Liver (tissue), 9 donors: ENCODE results near the gene GALK1. TPM values are rescaled to one million over a fixed set of nuclear protein-coding genes. Genes with fewer than 3 reads are reported as not detected.
A peak's percentile ranks its signal among the peaks of the same experiment; 100 is the strongest.

Experiments used
- DNase-seq: peaks from one replicate; pipeline ENCODE4 v3.0.0-alpha.2; 2017; ENCODE audit warnings: low spot score
- H3K27ac ChIP-seq, 2 donors: one replicate each; pipeline ENCODE4 v1.7.0; 2013; ENCODE audit warnings: inconsistent platforms in 2 of 2, low read length in 2 of 2, control low read depth in 1 of 2, low read depth in 1 of 2, mild to moderate bottlenecking in 1 of 2
- H3K27me3 ChIP-seq, 4 donors: one replicate each; pipeline versions ENCODE4 v1.6.1 to v1.7.0; 2013; ENCODE audit warnings: low read length in 3 of 4, inconsistent platforms in 1 of 4, mild to moderate bottlenecking in 1 of 4, moderate library complexity in 1 of 4; ENCODE audit not compliant: control insufficient read depth in 4 of 4, insufficient read depth in 4 of 4
- H3K36me3 ChIP-seq, 4 donors: one replicate each; pipeline versions ENCODE4 v1.6.1 to v1.7.0; 2013; ENCODE audit warnings: low read length in 3 of 4, mild to moderate bottlenecking in 3 of 4, low read depth in 1 of 4, moderate library complexity in 1 of 4; ENCODE audit not compliant: control insufficient read depth in 4 of 4, insufficient read depth in 3 of 4
- H3K4me1 ChIP-seq, 4 donors: one replicate each; pipeline versions ENCODE4 v1.6.1 to v1.7.0; 2013; ENCODE audit warnings: low read length in 3 of 4, mild to moderate bottlenecking in 3 of 4, moderate library complexity in 1 of 4; ENCODE audit not compliant: control insufficient read depth in 4 of 4, insufficient read depth in 4 of 4
- H3K4me3 ChIP-seq, 3 donors: one replicate each; pipeline versions ENCODE4 v1.6.1 to v1.7.0; 2013; ENCODE audit warnings: low read length in 3 of 3, control low read depth in 1 of 3, low read depth in 1 of 3, mild to moderate bottlenecking in 1 of 3
- H3K9ac ChIP-seq, 2 donors: one replicate each; pipeline ENCODE4 v1.7.0; 2013; ENCODE audit warnings: low read length in 2 of 2, mild to moderate bottlenecking in 2 of 2, moderate library complexity in 2 of 2, control low read depth in 1 of 2, low read depth in 1 of 2
- H3K9me3 ChIP-seq, 4 donors: one replicate each; pipeline versions ENCODE4 v1.6.1 to v1.7.0; 2013; ENCODE audit warnings: low read length in 3 of 4; ENCODE audit not compliant: control insufficient read depth in 4 of 4
- EGR1 ChIP-seq, 2 donors: IDR thresholded peaks; 2 replicates each; pipeline ENCODE4 v1.6.1; 2016 to 2018; ENCODE audit warnings: antibody characterized with exemption in 2 of 2, low read depth in 2 of 2
- FOXA1 ChIP-seq: IDR thresholded peaks from 2 replicates; pipeline ENCODE4 v1.6.1; 2016; ENCODE audit warnings: antibody characterized with exemption
- FOXA2 ChIP-seq: IDR thresholded peaks from 2 replicates; pipeline ENCODE4 v1.6.1; 2016; ENCODE audit warnings: antibody characterized with exemption
- GABPA ChIP-seq, 2 donors: IDR thresholded peaks in 1 of 2; conservative IDR thresholded peaks in 1 of 2; 2 replicates each; pipeline ENCODE4 v1.6.1; 2016; ENCODE audit warnings: antibody characterized with exemption in 2 of 2, mild to moderate bottlenecking in 1 of 2, moderate library complexity in 1 of 2
- HNF4A ChIP-seq, 2 donors: conservative IDR thresholded peaks; 2 replicates each; pipeline ENCODE4 v1.6.1; 2016; ENCODE audit warnings: antibody characterized with exemption in 2 of 2, mild to moderate bottlenecking in 2 of 2
- HNF4G ChIP-seq: IDR thresholded peaks from 2 replicates; pipeline ENCODE4 v1.6.1; 2016; ENCODE audit warnings: antibody characterized with exemption
- JUND ChIP-seq, 2 donors: IDR thresholded peaks; 2 replicates each; pipeline ENCODE4 v1.6.1; 2016; ENCODE audit warnings: antibody characterized with exemption in 2 of 2
- NR2F2 ChIP-seq: IDR thresholded peaks from 2 replicates; pipeline ENCODE4 v1.6.1; 2016; ENCODE audit warnings: antibody characterized with exemption
- RAD21 ChIP-seq, 2 donors: IDR thresholded peaks; 2 replicates each; pipeline ENCODE4 v1.6.1; 2016; ENCODE audit warnings: antibody characterized with exemption in 2 of 2, mild to moderate bottlenecking in 2 of 2
- REST ChIP-seq: IDR thresholded peaks from 2 replicates; pipeline ENCODE4 v1.6.1; 2016; ENCODE audit warnings: antibody characterized with exemption, mild to moderate bottlenecking
- RXRA ChIP-seq, 2 donors: IDR thresholded peaks; 2 replicates each; pipeline ENCODE4 v1.6.1; 2017 to 2018; ENCODE audit warnings: antibody characterized with exemption in 2 of 2, mild to moderate bottlenecking in 1 of 2
- SP1 ChIP-seq: IDR thresholded peaks from 2 replicates; pipeline ENCODE4 v1.6.1; 2018; ENCODE audit warnings: antibody characterized with exemption, mild to moderate bottlenecking
- TAF1 ChIP-seq: conservative IDR thresholded peaks from 2 replicates; pipeline ENCODE4 v1.6.1; 2016; ENCODE audit warnings: antibody characterized with exemption, mild to moderate bottlenecking
- YY1 ChIP-seq: IDR thresholded peaks from 2 replicates; pipeline ENCODE4 v1.6.1; 2016; ENCODE audit warnings: antibody characterized with exemption, mild to moderate bottlenecking
- WGBS: extraction: QIAGEN DNeasy Blood & Tissue Kit; methylation state at CpG from one replicate; pipeline ENCODE4 v1.1.7; 2013; 5-methylcytosine and 5-hydroxymethylcytosine counted together
- polyA plus RNA-seq, 2 donors: library from polyadenylated mRNA; stranded (reverse) in 1 of 2; unstranded in 1 of 2; fragments of 200-250 nt in 1 of 2; fragments of >200 nt in 1 of 2; fragmentation: Nextera tagmentation in 1 of 2; extraction: Ambion mirVana in 1 of 2; gene quantifications; one replicate each; pipeline versions ENCODE4 v1.2.1 to v1.2.3, GENCODE V29; 2013 to 2015
- total RNA-seq, 2 donors: library from RNA; depleted of rRNA; stranded (reverse); fragments of >200 nt; gene quantifications; one replicate each; pipeline ENCODE4 v1.2.3, GENCODE V29; 2014
- TF ChIP-seq, protein P1 (sequence below): fragments of 150-350 bp; IDR thresholded peaks from 2 replicates; pipeline ENCODE4 v1.5.1; 2017; ENCODE audit warnings: improper control_type of control experiment, low read depth, low read length; ENCODE audit not compliant: missing input control
- TF ChIP-seq, protein P2 (sequence below): IDR thresholded peaks from 2 replicates; pipeline ENCODE4 v1.6.1; 2016; ENCODE audit warnings: antibody characterized with exemption
- TF ChIP-seq, protein P3 (sequence below): IDR thresholded peaks from 2 replicates; pipeline ENCODE4 v1.6.1; 2016; ENCODE audit warnings: antibody characterized with exemption
- TF ChIP-seq, protein P4 (sequence below): IDR thresholded peaks from 2 replicates; pipeline ENCODE4 v1.6.1; 2016; ENCODE audit warnings: antibody characterized with exemption
- donor health status: healthy.
- donor health status: healthy.
- donor health status: healthy.
- donor health status: healthy.
- donor health status: healthy.

Gene GALK1
- total RNA-seq (100 to 1,000 TPM in 1 of 2 donors, 10 to 100 TPM in 1; 80.3 to 111 TPM), polyA plus RNA-seq (100 to 1,000 TPM in 1 of 2 donors, 10 to 100 TPM in 1; 59.0 to 230 TPM)

DNA sequence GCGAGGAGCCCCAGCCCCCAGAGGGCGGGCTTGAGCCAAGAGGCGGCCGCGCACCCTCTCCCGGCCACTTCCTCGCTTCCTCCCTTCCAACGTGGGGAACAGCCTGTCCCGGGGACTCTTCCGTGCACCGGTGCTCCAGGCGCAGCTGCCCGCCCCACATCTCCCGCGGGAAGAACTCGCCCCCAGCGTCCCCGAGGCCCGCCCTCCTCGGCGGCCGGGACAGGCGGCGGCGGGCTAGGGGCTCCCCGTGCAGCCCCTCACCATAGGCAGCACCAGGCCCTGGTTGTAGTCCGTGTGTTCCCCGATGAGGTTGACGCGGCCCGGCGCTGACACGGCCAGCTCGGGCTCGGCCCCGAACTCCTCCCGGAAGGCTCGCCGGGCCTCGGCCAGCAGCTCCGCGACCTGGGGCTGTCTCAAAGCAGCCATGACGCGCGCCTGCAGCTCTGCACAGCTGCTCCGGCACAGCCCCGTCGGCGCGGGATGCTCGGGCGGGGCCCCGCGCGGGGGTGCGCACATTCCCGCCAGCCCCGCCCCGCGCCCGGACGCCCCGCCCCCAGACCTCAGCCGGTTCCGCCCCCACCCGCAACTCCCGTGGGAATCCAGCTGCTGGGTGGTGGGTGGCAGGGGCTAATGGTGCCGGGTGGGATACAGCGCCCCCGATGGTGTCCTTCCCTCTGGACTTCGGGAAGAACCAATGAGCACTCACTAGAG is at the start of gene GALK1:
Gene GALK1, minus strand, starts transcription at position 482 of the 711 bp plus-strand sequence. Its CDS starts 56 bp downstream, at position 426.
- peaks cover 0 to 2% (median 0%) of the 10 kb centered on the region in 4 donors for H3K36me3 ChIP-seq
- H3K9ac ChIP-seq, result peak within 1 kb of the TSS; percentile 35 to 66
- peak within 1 kb of the TSS; percentile 80 to 89 (median 89) for H3K4me3 ChIP-seq
- no peak for TF ChIP-seq JUND (IDR thresholded peaks at IDR 0.05)
- peak; percentile 25 for TF ChIP-seq SP1
- TF ChIP-seq, protein P1, sequence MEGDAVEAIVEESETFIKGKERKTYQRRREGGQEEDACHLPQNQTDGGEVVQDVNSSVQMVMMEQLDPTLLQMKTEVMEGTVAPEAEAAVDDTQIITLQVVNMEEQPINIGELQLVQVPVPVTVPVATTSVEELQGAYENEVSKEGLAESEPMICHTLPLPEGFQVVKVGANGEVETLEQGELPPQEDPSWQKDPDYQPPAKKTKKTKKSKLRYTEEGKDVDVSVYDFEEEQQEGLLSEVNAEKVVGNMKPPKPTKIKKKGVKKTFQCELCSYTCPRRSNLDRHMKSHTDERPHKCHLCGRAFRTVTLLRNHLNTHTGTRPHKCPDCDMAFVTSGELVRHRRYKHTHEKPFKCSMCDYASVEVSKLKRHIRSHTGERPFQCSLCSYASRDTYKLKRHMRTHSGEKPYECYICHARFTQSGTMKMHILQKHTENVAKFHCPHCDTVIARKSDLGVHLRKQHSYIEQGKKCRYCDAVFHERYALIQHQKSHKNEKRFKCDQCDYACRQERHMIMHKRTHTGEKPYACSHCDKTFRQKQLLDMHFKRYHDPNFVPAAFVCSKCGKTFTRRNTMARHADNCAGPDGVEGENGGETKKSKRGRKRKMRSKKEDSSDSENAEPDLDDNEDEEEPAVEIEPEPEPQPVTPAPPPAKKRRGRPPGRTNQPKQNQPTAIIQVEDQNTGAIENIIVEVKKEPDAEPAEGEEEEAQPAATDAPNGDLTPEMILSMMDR, result peak; percentile 48
- TF ChIP-seq FOXA2, result no peak
- TF ChIP-seq NR2F2, result no peak
- TF ChIP-seq RAD21 (IDR thresholded peaks at IDR 0.05), result peak in 1 of 2 donors; percentile 66
- no peaks in the 10 kb centered on the region for H3K27me3 ChIP-seq
- peak; percentile 81 for DNase-seq
- H3K4me1 ChIP-seq, result peaks cover 10 to 33% (median 27%) of the 10 kb centered on the region in 4 donors
- WGBS, result under 1% methylated on average over 71 of the region's 71 CpGs
- H3K27ac ChIP-seq, result peak within 1 kb of the TSS; percentile 76 to 95
- no peaks in the 10 kb centered on the region for H3K9me3 ChIP-seq

- DNase-seq, result no peak
- peaks cover 13 to 62% (median 19%) of the 10 kb centered on the region in 4 donors for H3K36me3 ChIP-seq
- H3K4me1 ChIP-seq, result peaks cover 0 to 11% (median 10%) of the 10 kb centered on the region in 4 donors
- no peaks in the 10 kb centered on the region for H3K27me3 ChIP-seq
- H3K9ac ChIP-seq, result no peak overlapping the region
- 94% methylated on average over 6 of the region's 6 CpGs for WGBS
- no peak overlapping the region for H3K27ac ChIP-seq
- no peak overlapping the region for H3K4me3 ChIP-seq
- TF ChIP-seq EGR1 (IDR thresholded peaks at IDR 0.05; ENCODE audit: low read depth in 2 of 2) (no peak), SP1 (no peak), RAD21 (IDR thresholded peaks at IDR 0.05) (no peak), GABPA (IDR thresholded peaks at IDR 0.05 in 1 of 2, conservative IDR thresholded peaks at IDR 0.05 in 1 of 2) (no peak), RXRA (IDR thresholded peaks at IDR 0.05) (no peak), NR2F2 (no peak), FOXA1 (no peak), JUND (IDR thresholded peaks at IDR 0.05) (no peak), HNF4G (no peak), YY1 (no peak), HNF4A (conservative IDR thresholded peaks at IDR 0.05) (no peak), REST (no peak), FOXA2 (no peak), TAF1 (no peak)
- TF ChIP-seq, protein P2, sequence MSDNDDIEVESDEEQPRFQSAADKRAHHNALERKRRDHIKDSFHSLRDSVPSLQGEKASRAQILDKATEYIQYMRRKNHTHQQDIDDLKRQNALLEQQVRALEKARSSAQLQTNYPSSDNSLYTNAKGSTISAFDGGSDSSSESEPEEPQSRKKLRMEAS, result no peak
- TF ChIP-seq, protein P3, sequence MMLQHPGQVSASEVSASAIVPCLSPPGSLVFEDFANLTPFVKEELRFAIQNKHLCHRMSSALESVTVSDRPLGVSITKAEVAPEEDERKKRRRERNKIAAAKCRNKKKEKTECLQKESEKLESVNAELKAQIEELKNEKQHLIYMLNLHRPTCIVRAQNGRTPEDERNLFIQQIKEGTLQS, result no peak
- TF ChIP-seq, protein P1, result no peak
- TF ChIP-seq, protein P4, sequence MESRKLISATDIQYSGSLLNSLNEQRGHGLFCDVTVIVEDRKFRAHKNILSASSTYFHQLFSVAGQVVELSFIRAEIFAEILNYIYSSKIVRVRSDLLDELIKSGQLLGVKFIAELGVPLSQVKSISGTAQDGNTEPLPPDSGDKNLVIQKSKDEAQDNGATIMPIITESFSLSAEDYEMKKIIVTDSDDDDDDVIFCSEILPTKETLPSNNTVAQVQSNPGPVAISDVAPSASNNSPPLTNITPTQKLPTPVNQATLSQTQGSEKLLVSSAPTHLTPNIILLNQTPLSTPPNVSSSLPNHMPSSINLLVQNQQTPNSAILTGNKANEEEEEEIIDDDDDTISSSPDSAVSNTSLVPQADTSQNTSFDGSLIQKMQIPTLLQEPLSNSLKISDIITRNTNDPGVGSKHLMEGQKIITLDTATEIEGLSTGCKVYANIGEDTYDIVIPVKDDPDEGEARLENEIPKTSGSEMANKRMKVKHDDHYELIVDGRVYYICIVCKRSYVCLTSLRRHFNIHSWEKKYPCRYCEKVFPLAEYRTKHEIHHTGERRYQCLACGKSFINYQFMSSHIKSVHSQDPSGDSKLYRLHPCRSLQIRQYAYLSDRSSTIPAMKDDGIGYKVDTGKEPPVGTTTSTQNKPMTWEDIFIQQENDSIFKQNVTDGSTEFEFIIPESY, result no peak
- no peaks in the 10 kb centered on the region for H3K9me3 ChIP-seq
Observed at GRCh38 chr17:75814021-75814395, 49.0 kb upstream of the GALK1 start.
